Psoas muscle (tissue), 8 donors: Measurements from ENCODE around the gene NXPH3. TPM values are rescaled to one million over a fixed set of nuclear protein-coding genes. Genes with fewer than 3 reads are reported as not detected.
A peak's percentile ranks its signal among the peaks of the same experiment; 100 is the strongest.

Source experiments
- ATAC-seq, 4 donors: fragments of 200-7000 bp; cut with Tn5 transposase; one replicate each; pipeline ENCODE4 v1.9.1; 2020; ENCODE audit warnings: moderate library complexity in 3 of 4, mild to moderate bottlenecking in 2 of 4
- DNase-seq, 2 donors: peaks; one replicate each; pipeline ENCODE4 v3.0.0-alpha.2; 2020
- H3K27ac ChIP-seq: fragments of 200-600 bp; one replicate; pipeline ENCODE4 v1.8.0; 2022
- H3K27me3 ChIP-seq, 3 donors: fragments of 200-600 bp in 1 of 3; one replicate each; pipeline versions ENCODE4 v1.6.1 to v1.8.0; 2013 to 2022; ENCODE audit warnings: low read length in 2 of 3, mild to moderate bottlenecking in 2 of 3, moderate library complexity in 1 of 3; ENCODE audit not compliant: insufficient read depth in 3 of 3
- H3K36me3 ChIP-seq, 2 donors: fragments of 200-600 bp in 1 of 2; one replicate each; pipeline versions ENCODE4 v1.6.1 to v1.8.0; 2013 to 2022; ENCODE audit warnings: low read depth in 1 of 2, mild to moderate bottlenecking in 1 of 2, moderate library complexity in 1 of 2; ENCODE audit not compliant: insufficient read depth in 1 of 2
- H3K4me1 ChIP-seq: fragments of 200-600 bp; one replicate; pipeline ENCODE4 v1.8.0; 2022
- H3K4me3 ChIP-seq: fragments of 200-600 bp; one replicate; pipeline ENCODE4 v1.8.0; 2022; ENCODE audit warnings: mild to moderate bottlenecking
- H3K9me3 ChIP-seq: fragments of 200-600 bp; one replicate; pipeline ENCODE4 v1.8.0; 2022
- WGBS, 3 donors: extraction: QIAGEN DNeasy Blood & Tissue Kit; methylation state at CpG; one replicate each; pipeline versions ENCODE4 v1.1.6 to v1.1.7; 2013; 5-methylcytosine and 5-hydroxymethylcytosine counted together
- intact Hi-C, 2 donors: fragments of 100-400 bp; cut with DNase I; formaldehyde crosslinking; loops; one replicate each; pipeline versions ENCODE4 v1.11.0 to v1.14.2; 2022
- long read RNA-seq, 2 donors: library from polyadenylated mRNA; unstranded; transcript quantifications; one replicate each; pipeline ENCODE4 v2.0.0, GENCODE V29; 2021
- polyA plus RNA-seq, 3 donors: library from polyadenylated mRNA; stranded (reverse); fragments of 200-250 nt; gene quantifications; one replicate each; pipeline ENCODE4 v1.2.3, GENCODE V29; 2013
- total RNA-seq, 4 donors: library from RNA; stranded (reverse); fragmentation: NEBNext Ultra II Directional in 2 of 4; extraction: Animal tissue kit (Norgen Biotek cat#: 25700) in 2 of 4; gene quantifications; one replicate each; pipeline versions ENCODE4 v1.2.1 to v1.2.4, GENCODE V29; 2021 to 2023
- TF ChIP-seq, protein P1 (sequence below): fragments of 200-600 bp; IDR thresholded peaks from one replicate; pipeline ENCODE4 v1.8.0; 2022; ENCODE audit warnings: antibody characterized with exemption
- donor health status: healthy with polysubstance abuse.
- donor health status: DM: no; HTN: no; CAD: no; lungs with moderate emphysema.
- donor health status: Bipolar disorder and iron deficiency.
- donor health status: healthy.
- donor health status: DM: yes; HTN: yes; CAD: no.
- donor health status: DM: no; HTN: no; CAD: no.
- donor health status: DM: no; HTN: no; CAD: no.
- donor health status: DM: yes; HTN: yes; CAD: no.

The NXPH3 gene
- 1 to 10 TPM in 1 of 4 donors, under 1 TPM in 3; 0.42 to 1.8 (median 0.61) TPM for total RNA-seq
- polyA plus RNA-seq = under 1 TPM; 0.39 to 0.75 (median 0.55) TPM
- long read RNA-seq, donor 1, partial matches to known transcripts = 0 of 1 reads
- long read RNA-seq, donor 1, other reads (novel, unspliced or antisense) = 0 of 1 reads
- long read RNA-seq, donor 2 = 0 reads

- Histone ChIP-seq H3K27ac (no peak within 1 kb of the TSS), H3K4me1 (no peaks in the 10 kb centered on the region)
These were observed at the start of gene NXPH3 for GRCh38 chr17:49575679-49576087. TSS of gene NXPH3 (plus strand) at chr17:49575871. CDS start at chr17:49576220, 349 bp downstream.

GRCh38 chr17:49527927-49528651 is 47.6 kb upstream of the NXPH3 start:
- peaks cover 0 to 3% (median 0%) of the 10 kb centered on the region in 3 donors for H3K27me3 ChIP-seq
- no peak overlapping the region for H3K4me3 ChIP-seq
- H3K9me3 ChIP-seq = no peaks in the 10 kb centered on the region
- WGBS, 3 donors = 75 to 83% (median 80%) methylated on average over 11 of the region's 11 CpGs
- TF ChIP-seq, protein P1, sequence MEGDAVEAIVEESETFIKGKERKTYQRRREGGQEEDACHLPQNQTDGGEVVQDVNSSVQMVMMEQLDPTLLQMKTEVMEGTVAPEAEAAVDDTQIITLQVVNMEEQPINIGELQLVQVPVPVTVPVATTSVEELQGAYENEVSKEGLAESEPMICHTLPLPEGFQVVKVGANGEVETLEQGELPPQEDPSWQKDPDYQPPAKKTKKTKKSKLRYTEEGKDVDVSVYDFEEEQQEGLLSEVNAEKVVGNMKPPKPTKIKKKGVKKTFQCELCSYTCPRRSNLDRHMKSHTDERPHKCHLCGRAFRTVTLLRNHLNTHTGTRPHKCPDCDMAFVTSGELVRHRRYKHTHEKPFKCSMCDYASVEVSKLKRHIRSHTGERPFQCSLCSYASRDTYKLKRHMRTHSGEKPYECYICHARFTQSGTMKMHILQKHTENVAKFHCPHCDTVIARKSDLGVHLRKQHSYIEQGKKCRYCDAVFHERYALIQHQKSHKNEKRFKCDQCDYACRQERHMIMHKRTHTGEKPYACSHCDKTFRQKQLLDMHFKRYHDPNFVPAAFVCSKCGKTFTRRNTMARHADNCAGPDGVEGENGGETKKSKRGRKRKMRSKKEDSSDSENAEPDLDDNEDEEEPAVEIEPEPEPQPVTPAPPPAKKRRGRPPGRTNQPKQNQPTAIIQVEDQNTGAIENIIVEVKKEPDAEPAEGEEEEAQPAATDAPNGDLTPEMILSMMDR = no peak
- ATAC-seq (no peak), DNase-seq (no peak)
- intact Hi-C loops = no loop called here
- H3K27ac ChIP-seq = no peak overlapping the region
- no peaks in the 10 kb centered on the region for H3K36me3 ChIP-seq
- H3K4me1 ChIP-seq = no peaks in the 10 kb centered on the region

More at GRCh38 chr17:49575679-49576087, at the start of gene NXPH3:
- H3K27me3 ChIP-seq = peaks cover 0 to 6% (median 0%) of the 10 kb centered on the region in 3 donors
- intact Hi-C loops = loop anchor here in 1 of 2 donors (2.0 kb wide), 1 partner anchor 119 kb away; no protein-coding TSS in a partner anchor
- TF ChIP-seq, protein P1 = peak; percentile 79
- H3K4me3 ChIP-seq = peak within 1 kb of the TSS; percentile 65
- ATAC-seq (peak; percentile 71 to 80 (median 77)), DNase-seq (peak; percentile 75 to 84)
- no peaks in the 10 kb centered on the region for H3K9me3 ChIP-seq
- WGBS, 3 donors = 0 to 3% (median 1%) methylated on average over 12 to 55 of the region's 55 CpGs
- H3K36me3 ChIP-seq = no peaks in the 10 kb centered on the region

DNA sequence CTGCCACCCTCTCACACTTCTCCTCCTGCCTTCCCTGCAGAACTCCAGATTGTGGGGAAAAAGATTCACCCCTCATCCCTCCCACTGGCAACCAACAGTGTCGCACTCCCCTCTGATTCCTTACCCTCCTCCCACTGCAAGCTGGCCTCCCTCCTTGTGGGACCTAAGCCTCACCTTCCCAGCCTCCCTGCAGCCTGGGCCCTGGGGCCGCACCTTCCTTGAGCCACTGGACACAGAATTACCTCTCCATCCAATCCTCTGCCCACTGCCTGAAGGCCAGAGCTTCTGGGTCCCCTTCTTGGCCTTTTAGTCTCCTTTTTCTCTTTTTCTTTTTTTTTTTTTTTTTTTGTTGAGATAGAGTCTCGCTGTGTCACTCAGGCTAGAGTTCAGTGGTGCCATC is 46.7 kb upstream of the NXPH3 start:
- 94 to 100% (median 97%) methylated on average over 3 of the region's 3 CpGs for WGBS, 3 donors
- Histone ChIP-seq H3K36me3 (no peaks in the 10 kb centered on the region), H3K4me1 (no peaks in the 10 kb centered on the region), H3K27ac (no peak overlapping the region), H3K9me3 (no peaks in the 10 kb centered on the region), H3K4me3 (no peak overlapping the region), H3K27me3 (peaks cover 0 to 3% (median 0%) of the 10 kb centered on the region in 3 donors)
- DNase-seq = no peak
- intact Hi-C loops = no loop called here
- TF ChIP-seq, protein P1 = no peak
- ATAC-seq = no peak

GRCh38 chr17:49530118-49530517 is 45.6 kb upstream of the NXPH3 start:
- Histone ChIP-seq H3K27me3 (peaks cover 0 to 3% (median 0%) of the 10 kb centered on the region in 3 donors), H3K9me3 (no peaks in the 10 kb centered on the region), H3K4me1 (no peaks in the 10 kb centered on the region), H3K4me3 (no peak overlapping the region), H3K36me3 (no peaks in the 10 kb centered on the region), H3K27ac (no peak overlapping the region)
- 95 to 99% (median 97%) methylated on average over 1 of the region's 1 CpG for WGBS, 3 donors
- intact Hi-C loops = no loop called here
- ATAC-seq = no peak
- TF ChIP-seq, protein P1 = no peak
- DNase-seq = no peak
